Measurements from ENCODE around the gene GIPC2. TPM values are rescaled to one million over a fixed set of nuclear protein-coding genes. Genes with fewer than 3 reads are reported as not detected.

Gene GIPC2
- total RNA-seq, 4 donors from 2014 or later = 3.0 to 12.3 (median 6.4) TPM

- 60 to 63% methylated on average over 4 of the region's 4 CpGs for WGBS, 2 donors
Measured at GRCh38 chr1:78032996-78033796, 12.6 kb upstream of the GIPC2 start.

DNA sequence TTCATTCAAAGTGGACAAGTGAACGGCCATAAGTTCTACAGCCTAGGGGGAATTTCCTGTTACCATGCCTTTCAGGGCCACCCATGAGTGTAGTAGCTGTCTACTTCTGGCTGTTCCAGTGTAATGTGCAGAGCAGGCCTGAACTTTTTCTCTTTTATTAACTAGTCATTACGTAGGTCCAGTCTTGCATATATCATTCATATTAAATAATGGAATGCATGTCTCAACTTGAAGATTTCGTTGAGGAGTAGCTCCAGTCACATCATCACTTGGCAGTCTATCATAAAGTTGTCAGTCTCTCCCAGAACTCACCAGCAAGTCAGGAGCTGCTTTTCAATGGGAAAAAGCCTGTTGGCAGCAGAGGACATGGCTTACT, 12.0 kb upstream of the GIPC2 start:
- DNase-seq (ENCODE audit: low spot score in 2 of 2) = no peak
- TF ChIP-seq, protein P1, sequence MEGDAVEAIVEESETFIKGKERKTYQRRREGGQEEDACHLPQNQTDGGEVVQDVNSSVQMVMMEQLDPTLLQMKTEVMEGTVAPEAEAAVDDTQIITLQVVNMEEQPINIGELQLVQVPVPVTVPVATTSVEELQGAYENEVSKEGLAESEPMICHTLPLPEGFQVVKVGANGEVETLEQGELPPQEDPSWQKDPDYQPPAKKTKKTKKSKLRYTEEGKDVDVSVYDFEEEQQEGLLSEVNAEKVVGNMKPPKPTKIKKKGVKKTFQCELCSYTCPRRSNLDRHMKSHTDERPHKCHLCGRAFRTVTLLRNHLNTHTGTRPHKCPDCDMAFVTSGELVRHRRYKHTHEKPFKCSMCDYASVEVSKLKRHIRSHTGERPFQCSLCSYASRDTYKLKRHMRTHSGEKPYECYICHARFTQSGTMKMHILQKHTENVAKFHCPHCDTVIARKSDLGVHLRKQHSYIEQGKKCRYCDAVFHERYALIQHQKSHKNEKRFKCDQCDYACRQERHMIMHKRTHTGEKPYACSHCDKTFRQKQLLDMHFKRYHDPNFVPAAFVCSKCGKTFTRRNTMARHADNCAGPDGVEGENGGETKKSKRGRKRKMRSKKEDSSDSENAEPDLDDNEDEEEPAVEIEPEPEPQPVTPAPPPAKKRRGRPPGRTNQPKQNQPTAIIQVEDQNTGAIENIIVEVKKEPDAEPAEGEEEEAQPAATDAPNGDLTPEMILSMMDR (IDR thresholded peaks at IDR 0.05) = no peak
- no peak for TF ChIP-seq POLR2A (IDR thresholded peaks at IDR 0.05)
- no peak overlapping the region for H3K4me3 ChIP-seq (ENCODE audit: low read depth, poor library complexity, severe bottlenecking)
- WGBS, 2 donors = 43 to 52% methylated on average over 3 of the region's 3 CpGs
- intact Hi-C loops (cut with DNase I; ENCODE audit: low total_unique reads) = no loop called here

More at GRCh38 chr1:78032996-78033796, 12.6 kb upstream of the GIPC2 start:
- intact Hi-C loops (cut with DNase I; ENCODE audit: low total_unique reads) = no loop called here
- H3K4me3 ChIP-seq (ENCODE audit: low read depth, poor library complexity, severe bottlenecking) = no peak overlapping the region
- TF ChIP-seq POLR2A (IDR thresholded peaks at IDR 0.05) = no peak
- TF ChIP-seq, protein P1 (IDR thresholded peaks at IDR 0.05) = no peak
- no peak for DNase-seq (ENCODE audit: low spot score in 2 of 2)

DNA sequence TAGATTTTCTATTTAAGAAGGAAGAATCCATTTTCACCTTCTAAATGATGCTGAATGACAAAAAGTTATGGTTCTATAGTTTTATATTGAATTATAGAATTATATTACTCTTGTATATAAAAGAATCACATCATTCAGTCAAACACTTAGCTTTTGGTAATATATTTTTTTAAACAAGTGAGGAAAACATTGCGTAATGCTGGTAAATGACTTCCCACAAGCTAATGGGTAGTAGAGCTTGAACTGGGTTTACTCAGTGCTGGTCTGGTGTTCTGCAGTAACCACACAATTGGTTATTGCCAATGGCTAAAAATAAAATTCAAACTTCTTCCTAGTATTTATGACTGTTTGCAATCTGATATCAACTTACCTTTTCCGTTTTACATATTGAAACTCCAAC, 10.6 kb upstream of the GIPC2 start:
- DNase-seq (ENCODE audit: low spot score in 2 of 2) = no peak
- WGBS, 2 donors = 89 to 91% methylated on average over 2 of the region's 2 CpGs
- no peak for TF ChIP-seq POLR2A (IDR thresholded peaks at IDR 0.05)
- TF ChIP-seq, protein P1 (IDR thresholded peaks at IDR 0.05) = no peak
- intact Hi-C loops (cut with DNase I; ENCODE audit: low total_unique reads) = no loop called here
- H3K4me3 ChIP-seq (ENCODE audit: low read depth, poor library complexity, severe bottlenecking) = no peak overlapping the region

GRCh38 chr1:78036450-78036849, 9.3 kb upstream of the GIPC2 start:
- no peak for DNase-seq (ENCODE audit: low spot score in 2 of 2)
- H3K4me3 ChIP-seq (ENCODE audit: low read depth, poor library complexity, severe bottlenecking) = no peak overlapping the region
- TF ChIP-seq POLR2A (IDR thresholded peaks at IDR 0.05) = no peak
- TF ChIP-seq, protein P1 (IDR thresholded peaks at IDR 0.05) = no peak
- intact Hi-C loops (cut with DNase I; ENCODE audit: low total_unique reads) = no loop called here
- 75 to 77% methylated on average over 5 of the region's 5 CpGs for WGBS, 2 donors

GRCh38 chr1:78038071-78038470, 7.7 kb upstream of the GIPC2 start:
- H3K4me3 ChIP-seq (ENCODE audit: low read depth, poor library complexity, severe bottlenecking) = no peak overlapping the region
- TF ChIP-seq, protein P1 (IDR thresholded peaks at IDR 0.05) = no peak
- TF ChIP-seq POLR2A (IDR thresholded peaks at IDR 0.05) = no peak
- 38 to 42% methylated on average over 2 of the region's 2 CpGs for WGBS, 2 donors
- intact Hi-C loops (cut with DNase I; ENCODE audit: low total_unique reads) = no loop called here
- DNase-seq (ENCODE audit: low spot score in 2 of 2) = no peak

GRCh38 chr1:78038491-78038939, 7.3 kb upstream of the GIPC2 start:
- no peak overlapping the region for H3K4me3 ChIP-seq (ENCODE audit: low read depth, poor library complexity, severe bottlenecking)
- no peak for DNase-seq (ENCODE audit: low spot score in 2 of 2)
- intact Hi-C loops (cut with DNase I; ENCODE audit: low total_unique reads) = no loop called here
- TF ChIP-seq, protein P1 (IDR thresholded peaks at IDR 0.05) = no peak
- no peak for TF ChIP-seq POLR2A (IDR thresholded peaks at IDR 0.05)

Data from lower leg skin (tissue), 4 donors.